Gastrocnemius medialis (tissue), 4 donors: ENCODE results near the gene OR1C1. TPM values are rescaled to one million over a fixed set of nuclear protein-coding genes. Genes with fewer than 3 reads are reported as not detected.
"Not testable (repeated sequence)": the region's sequence is repeated elsewhere in the genome, so short reads cannot be mapped to it uniquely, and the experiment has no call there.

ENCODE experiments used
- ATAC-seq, 2 donors: fragments of 150-250 bp; one replicate each; pipeline ENCODE4 v1.9.1; 2016
- DNase-seq, 2 donors: peaks; one replicate each; pipeline ENCODE4 v3.0.0-alpha.2; 2019
- H3K27ac ChIP-seq, 4 donors: fragments of 200-600 bp; sonication (generic); 1 replicate in 1 of 4; 2 replicates in 3 of 4; pipeline ENCODE4 v1.5.1; 2016 to 2018; ENCODE audit warnings: mild to moderate bottlenecking in 2 of 4, moderate library complexity in 1 of 4
- H3K27me3 ChIP-seq, 3 donors: fragments of 200-600 bp; sonication (generic) in 2 of 3; 1 replicate in 1 of 3; 2 replicates in 2 of 3; pipeline versions ENCODE4 v1.5.1 to v1.6.0; 2016 to 2019; ENCODE audit warnings: mild to moderate bottlenecking in 1 of 3, moderate library complexity in 1 of 3
- H3K36me3 ChIP-seq, 2 donors: fragments of 200-600 bp; sonication (generic) in 1 of 2; one replicate each; pipeline ENCODE4 v1.5.1; 2017 to 2018
- H3K4me1 ChIP-seq, 2 donors: fragments of 200-600 bp; sonication (generic) in 1 of 2; one replicate each; pipeline ENCODE4 v1.5.1; 2016 to 2017; ENCODE audit warnings: mild to moderate bottlenecking in 2 of 2
- H3K4me3 ChIP-seq, 4 donors: fragments of 200-600 bp; sonication (generic) in 3 of 4; 1 replicate in 1 of 4; 2 replicates in 3 of 4; pipeline ENCODE4 v1.5.1; 2016 to 2019; ENCODE audit warnings: mild to moderate bottlenecking in 2 of 4
- H3K9me3 ChIP-seq, 3 donors: fragments of 200-600 bp; sonication (generic) in 2 of 3; 1 replicate in 1 of 3; 2 replicates in 2 of 3; pipeline ENCODE4 v1.5.1; 2016 to 2019
- CTCF ChIP-seq, 5 experiments: fragments of 450-650 bp in 3 of 5; fragments of 200-600 bp in 2 of 5; sonication (generic) in 2 of 5; IDR thresholded peaks in 4 of 5; conservative IDR thresholded peaks in 1 of 5; 1 replicate in 4 of 5; 2 replicates in 1 of 5; pipeline ENCODE4 v1.5.1; 2016 to 2019; ENCODE audit warnings: antibody characterized with exemption in 5 of 5, mild to moderate bottlenecking in 3 of 5, moderate library complexity in 3 of 5
- POLR2A ChIP-seq, 2 donors: fragments of 450-650 bp; IDR thresholded peaks; one replicate each; pipeline ENCODE4 v1.6.1; 2017; ENCODE audit warnings: antibody characterized with exemption in 2 of 2, mild to moderate bottlenecking in 2 of 2, moderate library complexity in 2 of 2
- in situ Hi-C, 4 donors: fragments of 200-750 bp; cut with MboI; loops; one replicate each; pipeline versions ENCODE4 v1.15.0 to v1.8.0; 2017; ENCODE audit warnings: low sequenced_read_pairs in 4 of 4
- intact Hi-C: fragments of 100-400 bp; cut with DNase I; formaldehyde crosslinking; loops from one replicate; pipeline ENCODE4 v1.15.1; 2023; ENCODE audit warnings: low total_unique reads
- total RNA-seq, 4 donors: library from RNA; depleted of rRNA; stranded (reverse); fragments of >200 nt; gene quantifications; one replicate each; pipeline versions ENCODE4 v1.1.0 to v1.2.3, GENCODE V29; 2016

OR1C1 gene
- total RNA-seq, 4 donors from 2014 or later: not detected

- H3K4me1 ChIP-seq: no peaks in the 10 kb centered on the region
- H3K27ac ChIP-seq: no peak within 1 kb of the TSS
- no peaks in the 10 kb centered on the region for H3K9me3 ChIP-seq
- intact Hi-C loops (no loop called here), in situ Hi-C loops (no loop called here)
- ATAC-seq (no peak), DNase-seq (no peak)
- TF ChIP-seq POLR2A (IDR thresholded peaks at IDR 0.05): no peak
- TF ChIP-seq CTCF (IDR thresholded peaks at IDR 0.05 in 4 of 5, conservative IDR thresholded peaks at IDR 0.05 in 1 of 5): no peak
- H3K4me3 ChIP-seq: no peak within 1 kb of the TSS
- H3K27me3 ChIP-seq: no peaks in the 10 kb centered on the region
- H3K36me3 ChIP-seq: no peaks in the 10 kb centered on the region
Observed at GRCh38 chr1:247748041-247748440, 12.3 kb downstream of the OR1C1 start, which contains the start of gene OR14A2. OR14A2 (minus strand) TSS chr1:247748141.

GRCh38 chr1:247747616-247748015, 12.7 kb downstream of the OR1C1 start:
- TF ChIP-seq CTCF (IDR thresholded peaks at IDR 0.05 in 4 of 5, conservative IDR thresholded peaks at IDR 0.05 in 1 of 5) (no peak), POLR2A (IDR thresholded peaks at IDR 0.05) (no peak)

GRCh38 chr1:247746391-247746935, 13.9 kb downstream of the OR1C1 start:
- Histone ChIP-seq H3K4me3 (no peak overlapping the region), H3K4me1 (no peaks in the 10 kb centered on the region), H3K36me3 (no peaks in the 10 kb centered on the region), H3K27me3 (no peaks in the 10 kb centered on the region), H3K9me3 (no peaks in the 10 kb centered on the region), H3K27ac (no peak overlapping the region)
- DNase-seq (no peak), ATAC-seq (no peak)
- intact Hi-C loops: no loop called here
- in situ Hi-C loops: no loop called here
- TF ChIP-seq CTCF (IDR thresholded peaks at IDR 0.05 in 4 of 5, conservative IDR thresholded peaks at IDR 0.05 in 1 of 5): no peak
- no peak for TF ChIP-seq POLR2A (IDR thresholded peaks at IDR 0.05)

More at GRCh38 chr1:247747616-247748015, 12.7 kb downstream of the OR1C1 start:
- ATAC-seq (no peak), DNase-seq (no peak)
- intact Hi-C loops (no loop called here), in situ Hi-C loops (no loop called here)
- H3K27ac ChIP-seq: no peak overlapping the region
- no peaks in the 10 kb centered on the region for H3K36me3 ChIP-seq
- H3K9me3 ChIP-seq: no peaks in the 10 kb centered on the region
- no peaks in the 10 kb centered on the region for H3K27me3 ChIP-seq
- no peak overlapping the region for H3K4me3 ChIP-seq
- no peaks in the 10 kb centered on the region for H3K4me1 ChIP-seq

- intact Hi-C loops, DNase-seq, H3K4me3 ChIP-seq, in situ Hi-C loops, H3K4me1 ChIP-seq, ATAC-seq, H3K27ac ChIP-seq, H3K27me3 ChIP-seq, H3K9me3 ChIP-seq, H3K36me3 ChIP-seq: not testable (repeated sequence)
Observed at GRCh38 chr1:247742215-247742760, 18.1 kb downstream of the OR1C1 start.

GRCh38 chr1:247741756-247742155, 18.6 kb downstream of the OR1C1 start:
- Histone ChIP-seq H3K9me3 (no peaks in the 10 kb centered on the region), H3K27me3 (no peaks in the 10 kb centered on the region), H3K4me1 (no peaks in the 10 kb centered on the region), H3K36me3 (no peaks in the 10 kb centered on the region), H3K27ac (no peak overlapping the region), H3K4me3 (no peak overlapping the region)
- DNase-seq: no peak
- in situ Hi-C loops: no loop called here
- intact Hi-C loops: no loop called here
- no peak for ATAC-seq
- TF ChIP-seq POLR2A (IDR thresholded peaks at IDR 0.05): no peak
- no peak for TF ChIP-seq CTCF (IDR thresholded peaks at IDR 0.05 in 4 of 5, conservative IDR thresholded peaks at IDR 0.05 in 1 of 5)
